ENCODE results near the gene OOSP4B.

DNA sequence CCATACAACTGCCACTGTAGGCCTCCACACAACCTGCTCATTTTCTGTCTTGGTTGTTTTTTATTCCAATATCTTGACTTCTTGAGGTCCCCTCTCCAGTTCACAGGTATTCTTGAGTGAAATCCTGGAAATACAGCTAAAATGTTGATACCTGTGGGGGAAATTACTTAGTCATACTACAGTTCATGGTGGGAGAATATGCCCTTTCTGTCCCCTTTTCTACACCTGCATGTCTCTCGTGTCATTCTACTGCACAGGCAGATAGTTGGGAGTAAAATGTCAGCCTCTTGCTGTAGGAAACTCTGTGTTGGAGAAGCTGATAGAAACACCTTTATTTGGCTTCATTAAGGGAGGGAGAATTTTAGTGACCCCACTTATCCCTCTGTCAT, 48.6 kb upstream of the OOSP4B start:
- TF ChIP-seq, protein P1, sequence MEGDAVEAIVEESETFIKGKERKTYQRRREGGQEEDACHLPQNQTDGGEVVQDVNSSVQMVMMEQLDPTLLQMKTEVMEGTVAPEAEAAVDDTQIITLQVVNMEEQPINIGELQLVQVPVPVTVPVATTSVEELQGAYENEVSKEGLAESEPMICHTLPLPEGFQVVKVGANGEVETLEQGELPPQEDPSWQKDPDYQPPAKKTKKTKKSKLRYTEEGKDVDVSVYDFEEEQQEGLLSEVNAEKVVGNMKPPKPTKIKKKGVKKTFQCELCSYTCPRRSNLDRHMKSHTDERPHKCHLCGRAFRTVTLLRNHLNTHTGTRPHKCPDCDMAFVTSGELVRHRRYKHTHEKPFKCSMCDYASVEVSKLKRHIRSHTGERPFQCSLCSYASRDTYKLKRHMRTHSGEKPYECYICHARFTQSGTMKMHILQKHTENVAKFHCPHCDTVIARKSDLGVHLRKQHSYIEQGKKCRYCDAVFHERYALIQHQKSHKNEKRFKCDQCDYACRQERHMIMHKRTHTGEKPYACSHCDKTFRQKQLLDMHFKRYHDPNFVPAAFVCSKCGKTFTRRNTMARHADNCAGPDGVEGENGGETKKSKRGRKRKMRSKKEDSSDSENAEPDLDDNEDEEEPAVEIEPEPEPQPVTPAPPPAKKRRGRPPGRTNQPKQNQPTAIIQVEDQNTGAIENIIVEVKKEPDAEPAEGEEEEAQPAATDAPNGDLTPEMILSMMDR (IDR thresholded peaks at IDR 0.05; ENCODE audit: poor library complexity, severe bottlenecking), result no peak
- TF ChIP-seq EZH2 (IDR thresholded peaks at IDR 0.05; ENCODE audit: borderline replicate concordance, insufficient read depth, low read length, poor library complexity, severe bottlenecking) (no peak), POLR2AphosphoS5 (IDR thresholded peaks at IDR 0.05) (no peak), EP300 (conservative IDR thresholded peaks at IDR 0.05; ENCODE audit: poor library complexity, severe bottlenecking) (no peak), MXI1 (conservative IDR thresholded peaks at IDR 0.05; ENCODE audit: poor library complexity, severe bottlenecking) (no peak), TAF1 (IDR thresholded peaks at IDR 0.05; ENCODE audit: low read depth) (no peak)
- TF ChIP-seq, protein P2, sequence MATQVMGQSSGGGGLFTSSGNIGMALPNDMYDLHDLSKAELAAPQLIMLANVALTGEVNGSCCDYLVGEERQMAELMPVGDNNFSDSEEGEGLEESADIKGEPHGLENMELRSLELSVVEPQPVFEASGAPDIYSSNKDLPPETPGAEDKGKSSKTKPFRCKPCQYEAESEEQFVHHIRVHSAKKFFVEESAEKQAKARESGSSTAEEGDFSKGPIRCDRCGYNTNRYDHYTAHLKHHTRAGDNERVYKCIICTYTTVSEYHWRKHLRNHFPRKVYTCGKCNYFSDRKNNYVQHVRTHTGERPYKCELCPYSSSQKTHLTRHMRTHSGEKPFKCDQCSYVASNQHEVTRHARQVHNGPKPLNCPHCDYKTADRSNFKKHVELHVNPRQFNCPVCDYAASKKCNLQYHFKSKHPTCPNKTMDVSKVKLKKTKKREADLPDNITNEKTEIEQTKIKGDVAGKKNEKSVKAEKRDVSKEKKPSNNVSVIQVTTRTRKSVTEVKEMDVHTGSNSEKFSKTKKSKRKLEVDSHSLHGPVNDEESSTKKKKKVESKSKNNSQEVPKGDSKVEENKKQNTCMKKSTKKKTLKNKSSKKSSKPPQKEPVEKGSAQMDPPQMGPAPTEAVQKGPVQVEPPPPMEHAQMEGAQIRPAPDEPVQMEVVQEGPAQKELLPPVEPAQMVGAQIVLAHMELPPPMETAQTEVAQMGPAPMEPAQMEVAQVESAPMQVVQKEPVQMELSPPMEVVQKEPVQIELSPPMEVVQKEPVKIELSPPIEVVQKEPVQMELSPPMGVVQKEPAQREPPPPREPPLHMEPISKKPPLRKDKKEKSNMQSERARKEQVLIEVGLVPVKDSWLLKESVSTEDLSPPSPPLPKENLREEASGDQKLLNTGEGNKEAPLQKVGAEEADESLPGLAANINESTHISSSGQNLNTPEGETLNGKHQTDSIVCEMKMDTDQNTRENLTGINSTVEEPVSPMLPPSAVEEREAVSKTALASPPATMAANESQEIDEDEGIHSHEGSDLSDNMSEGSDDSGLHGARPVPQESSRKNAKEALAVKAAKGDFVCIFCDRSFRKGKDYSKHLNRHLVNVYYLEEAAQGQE (IDR thresholded peaks at IDR 0.05; ENCODE audit: borderline replicate concordance), result no peak

All from neural cell (in vitro differentiated cells).